CD4-positive, alpha-beta T cell treated with Interleukin-15 for 4 hours (primary cell): ENCODE results near the gene ABRACL.
"Not testable (repeated sequence)": the region's sequence is repeated elsewhere in the genome, so short reads cannot be mapped to it uniquely, and the experiment has no call there.

Experiments used
- DNase-seq: peaks from one replicate; pipeline ENCODE4 v3.0.0-alpha.2; 2020; ENCODE audit warnings: low spot score

ABRACL gene

GRCh38 chr6:139011980-139012379 lies 16.6 kb upstream of the ABRACL start:
- DNase-seq, result no peak

- DNase-seq, result no peak
Measured at GRCh38 chr6:139013185-139013800, 15.3 kb upstream of the ABRACL start.

- no peak for DNase-seq
Measured at GRCh38 chr6:139014945-139015344, 13.6 kb upstream of the ABRACL start.

- no peak for DNase-seq
Measured at GRCh38 chr6:139016337-139017213, 12.0 kb upstream of the ABRACL start.

- DNase-seq, result no peak
Measured at GRCh38 chr6:139017227-139017626, 11.3 kb upstream of the ABRACL start.

- no peak for DNase-seq
Measured at GRCh38 chr6:139019722-139020121, 8.8 kb upstream of the ABRACL start.

- DNase-seq, result no peak
Measured at GRCh38 chr6:139020689-139021088, 7.9 kb upstream of the ABRACL start.

- DNase-seq, result not testable (repeated sequence)
Measured at GRCh38 chr6:139025416-139025815, 3.1 kb upstream of the ABRACL start.

GRCh38 chr6:139027620-139028182 lies 844 bp upstream of the ABRACL start:
- DNase-seq, result peak; percentile 45

- no peak for DNase-seq
Measured at GRCh38 chr6:139028215-139028657, 309 bp upstream of the ABRACL start.

GRCh38 chr6:139029470-139030227 lies 1.1 kb downstream of the ABRACL start:
- peak; percentile 10 for DNase-seq

- peak; percentile 41 for DNase-seq
Measured at GRCh38 chr6:139030228-139030963, 1.9 kb downstream of the ABRACL start.

- no peak for DNase-seq
Measured at GRCh38 chr6:139037490-139037889, 8.9 kb downstream of the ABRACL start.

- DNase-seq, result no peak
Measured at GRCh38 chr6:139044250-139044649, 15.7 kb downstream of the ABRACL start.

- no peak for DNase-seq
Measured at GRCh38 chr6:139047677-139048076, 19.1 kb downstream of the ABRACL start.

GRCh38 chr6:139048912-139049311 lies 20.4 kb downstream of the ABRACL start:
- DNase-seq, result not testable (repeated sequence)

GRCh38 chr6:139050131-139050769 lies 21.7 kb downstream of the ABRACL start:
- DNase-seq, result not testable (repeated sequence)

- no peak for DNase-seq
Measured at GRCh38 chr6:139050770-139051313, 22.3 kb downstream of the ABRACL start.

- DNase-seq, result no peak
Measured at GRCh38 chr6:139051396-139052060, 23.0 kb downstream of the ABRACL start.

- DNase-seq, result no peak
Measured at GRCh38 chr6:139053382-139053781, 24.8 kb downstream of the ABRACL start.
